Lung (tissue), 12 donors: ENCODE measurements around the gene LMNTD2. TPM values are rescaled to one million over a fixed set of nuclear protein-coding genes. Genes with fewer than 3 reads are reported as not detected.
"Not testable (repeated sequence)": the region's sequence is repeated elsewhere in the genome, so short reads cannot be mapped to it uniquely, and the experiment has no call there.

Source experiments
- ATAC-seq: fragments of 200-7000 bp; cut with Tn5 transposase; one replicate; pipeline ENCODE4 v1.9.1; 2020; ENCODE audit warnings: moderate number of reproducible peaks; ENCODE audit not compliant: insufficient read depth, low FRiP score
- DNase-seq, 3 donors: peaks; one replicate each; pipeline ENCODE4 v3.0.0-alpha.2; 2013 to 2017
- H3K27ac ChIP-seq, 2 donors: one replicate each; pipeline ENCODE4 v1.5.1; 2013; ENCODE audit warnings: mild to moderate bottlenecking in 2 of 2, moderate library complexity in 2 of 2, control low read depth in 1 of 2, inconsistent platforms in 1 of 2, low read depth in 1 of 2, low read length in 1 of 2
- H3K27me3 ChIP-seq, 3 donors: one replicate each; pipeline ENCODE4 v1.5.1; 2013; ENCODE audit warnings: low read length in 2 of 3; ENCODE audit not compliant: control insufficient read depth in 3 of 3, insufficient read depth in 3 of 3
- H3K36me3 ChIP-seq, 4 donors: one replicate each; pipeline ENCODE4 v1.5.1; 2013; ENCODE audit warnings: low read length in 4 of 4, mild to moderate bottlenecking in 1 of 4, moderate library complexity in 1 of 4; ENCODE audit not compliant: control insufficient read depth in 4 of 4, insufficient read depth in 4 of 4
- H3K4me1 ChIP-seq, 5 donors: one replicate each; pipeline ENCODE4 v1.5.1; 2013; ENCODE audit warnings: low read length in 5 of 5, mild to moderate bottlenecking in 2 of 5, moderate library complexity in 1 of 5; ENCODE audit not compliant: control insufficient read depth in 5 of 5, insufficient read depth in 5 of 5
- H3K4me3 ChIP-seq: one replicate; pipeline ENCODE4 v1.5.1; 2013; ENCODE audit warnings: mild to moderate bottlenecking, control low read depth, moderate library complexity
- H3K9ac ChIP-seq, 2 donors: one replicate each; pipeline ENCODE4 v1.5.1; 2013; ENCODE audit warnings: low read length in 2 of 2, control low read depth in 1 of 2; ENCODE audit not compliant: insufficient read depth in 1 of 2
- H3K9me3 ChIP-seq, 4 donors: one replicate each; pipeline ENCODE4 v1.5.1; 2013; ENCODE audit warnings: low read length in 3 of 4, mild to moderate bottlenecking in 1 of 4, moderate library complexity in 1 of 4; ENCODE audit not compliant: control insufficient read depth in 4 of 4, insufficient read depth in 3 of 4
- CTCF ChIP-seq: IDR thresholded peaks from 2 replicates; pipeline ENCODE4 v1.5.1; 2012; ENCODE audit warnings: mild to moderate bottlenecking; ENCODE audit errors: control extremely low read depth, extremely low read depth
- WGBS, 2 donors: extraction: QIAGEN DNeasy Blood & Tissue Kit; methylation state at CpG; one replicate each; pipeline ENCODE4 v1.1.7; 2013; 5-methylcytosine and 5-hydroxymethylcytosine counted together
- polyA plus RNA-seq, 2 donors: library from polyadenylated mRNA; stranded (reverse); fragments of 200-250 nt; gene quantifications; one replicate each; pipeline ENCODE4 v1.2.1, GENCODE V29; 2013
- total RNA-seq, 2 donors: library from RNA; depleted of rRNA in 1 of 2; stranded (reverse); fragments of >200 nt in 1 of 2; gene quantifications; one replicate each; pipeline ENCODE4 v1.2.1, GENCODE V29; 2014 to 2021
- donor health status: control.
- donor health status: control.
- donor health status: Bipolar disorder and iron deficiency.
- donor health status: healthy.
- donor health status: DM: yes; HTN: yes; CAD: no.

LMNTD2 gene
- total and polyA plus RNA-seq, 4 donors: 2.3 to 9.7 (median 3.8) TPM

- H3K27me3 ChIP-seq: no peaks in the 10 kb centered on the region
- ATAC-seq (no peak), DNase-seq (no peak)
- H3K9me3 ChIP-seq: no peaks in the 10 kb centered on the region
- no peak overlapping the region for H3K9ac ChIP-seq
- no peaks in the 10 kb centered on the region for H3K36me3 ChIP-seq
- H3K4me3 ChIP-seq: no peak overlapping the region
- H3K4me1 ChIP-seq: no peaks in the 10 kb centered on the region
- 88 to 94% methylated on average over 10 of the region's 10 CpGs for WGBS, 2 donors
- no peak overlapping the region for H3K27ac ChIP-seq
- TF ChIP-seq CTCF: no peak
Measured at GRCh38 chr11:521177-521688, 39.3 kb downstream of the LMNTD2 start.

- DNase-seq (no peak), ATAC-seq (no peak)
- 95% methylated on average over 39 of the region's 39 CpGs for WGBS, 2 donors
- Histone ChIP-seq H3K36me3 (no peaks in the 10 kb centered on the region), H3K27me3 (no peaks in the 10 kb centered on the region), H3K9me3 (no peaks in the 10 kb centered on the region), H3K4me3 (no peak overlapping the region), H3K27ac (no peak overlapping the region), H3K4me1 (no peaks in the 10 kb centered on the region), H3K9ac (no peak overlapping the region)
- no peak for TF ChIP-seq CTCF
Measured at GRCh38 chr11:520428-521176, 39.9 kb downstream of the LMNTD2 start.

GRCh38 chr11:518463-519202 is 41.9 kb downstream of the LMNTD2 start:
- Histone ChIP-seq H3K27me3 (no peaks in the 10 kb centered on the region), H3K27ac (peak overlapping the region; percentile 54 to 79), H3K4me3 (no peak overlapping the region), H3K9me3 (no peaks in the 10 kb centered on the region), H3K36me3 (peaks cover 0 to 5% (median 0%) of the 10 kb centered on the region in 4 donors), H3K4me1 (no peaks in the 10 kb centered on the region), H3K9ac (no peak overlapping the region)
- DNase-seq (peak; percentile 59 to 80 (median 76)), ATAC-seq (peak; percentile 99)
- 7 to 16% methylated on average over 48 to 74 of the region's 74 CpGs for WGBS, 2 donors
- peak; percentile 97 for TF ChIP-seq CTCF

- H3K9me3 ChIP-seq, H3K27me3 ChIP-seq, H3K36me3 ChIP-seq, ATAC-seq, H3K4me3 ChIP-seq, H3K9ac ChIP-seq, H3K27ac ChIP-seq, H3K4me1 ChIP-seq, DNase-seq: not testable (repeated sequence)
- WGBS, 2 donors: 97 to 98% methylated on average over 43 of the region's 43 CpGs
Measured at GRCh38 chr11:516918-517685, 43.4 kb downstream of the LMNTD2 start.
